Measurements from ENCODE around the gene ZNF185. TPM values are rescaled to one million over a fixed set of nuclear protein-coding genes. Genes with fewer than 3 reads are reported as not detected.
A peak's percentile ranks its signal among the peaks of the same experiment; 100 is the strongest.

ZNF185 gene
- total and polyA plus RNA-seq, 10 donors, result 2.0 to 13.8 (median 7.8) TPM

DNA sequence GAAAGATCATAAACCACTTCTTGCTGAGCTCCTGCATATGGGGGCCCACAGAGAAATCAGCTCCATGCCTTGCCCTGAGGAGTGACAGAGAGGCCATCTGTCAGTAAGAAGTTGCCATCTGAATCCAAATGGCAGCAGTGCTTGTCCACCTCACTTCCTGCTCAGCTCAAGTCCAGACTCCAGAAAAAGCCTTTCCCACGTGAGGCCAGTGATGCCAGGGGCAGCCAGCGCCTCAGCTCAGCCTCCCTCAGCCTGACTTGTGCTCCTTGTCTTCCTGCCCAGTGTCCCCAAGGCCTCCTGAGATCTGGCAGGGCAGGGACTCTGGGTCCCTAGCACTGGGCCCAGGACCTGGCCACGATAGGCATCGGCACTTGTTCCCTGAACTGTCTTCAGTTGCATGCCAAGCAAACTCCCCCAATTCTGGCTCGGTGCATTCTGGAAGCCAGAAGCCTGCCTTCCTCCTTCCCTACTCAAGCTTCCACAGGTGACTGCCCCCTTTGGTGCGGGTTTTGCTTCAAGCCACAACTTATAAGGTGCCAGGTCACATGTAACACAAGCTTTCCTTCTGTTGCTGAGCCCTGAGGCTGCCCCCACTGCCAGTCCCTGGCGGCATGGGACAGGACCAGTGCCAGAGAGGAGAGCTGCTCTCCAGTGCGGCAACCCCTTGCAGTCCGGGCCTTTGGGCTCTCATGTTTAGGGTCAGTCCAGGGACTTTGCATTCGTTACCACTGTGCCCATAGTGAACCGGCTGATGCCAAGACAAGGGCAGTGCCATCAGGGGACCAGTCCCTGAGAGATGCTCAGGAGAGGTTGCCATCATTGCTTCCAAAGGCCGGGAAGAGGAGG lies 2.2 kb downstream of the ZNF185 start:
- peaks cover 0 to 7% (median 0%) of the 10 kb centered on the region in 6 donors for H3K4me1 ChIP-seq
- H3K36me3 ChIP-seq, result no peaks in the 10 kb centered on the region
- TF ChIP-seq POLR2AphosphoS5 (IDR thresholded peaks at IDR 0.05), result no peak
- TF ChIP-seq POLR2A (IDR thresholded peaks at IDR 0.05), result no peak
- TF ChIP-seq, protein P1, sequence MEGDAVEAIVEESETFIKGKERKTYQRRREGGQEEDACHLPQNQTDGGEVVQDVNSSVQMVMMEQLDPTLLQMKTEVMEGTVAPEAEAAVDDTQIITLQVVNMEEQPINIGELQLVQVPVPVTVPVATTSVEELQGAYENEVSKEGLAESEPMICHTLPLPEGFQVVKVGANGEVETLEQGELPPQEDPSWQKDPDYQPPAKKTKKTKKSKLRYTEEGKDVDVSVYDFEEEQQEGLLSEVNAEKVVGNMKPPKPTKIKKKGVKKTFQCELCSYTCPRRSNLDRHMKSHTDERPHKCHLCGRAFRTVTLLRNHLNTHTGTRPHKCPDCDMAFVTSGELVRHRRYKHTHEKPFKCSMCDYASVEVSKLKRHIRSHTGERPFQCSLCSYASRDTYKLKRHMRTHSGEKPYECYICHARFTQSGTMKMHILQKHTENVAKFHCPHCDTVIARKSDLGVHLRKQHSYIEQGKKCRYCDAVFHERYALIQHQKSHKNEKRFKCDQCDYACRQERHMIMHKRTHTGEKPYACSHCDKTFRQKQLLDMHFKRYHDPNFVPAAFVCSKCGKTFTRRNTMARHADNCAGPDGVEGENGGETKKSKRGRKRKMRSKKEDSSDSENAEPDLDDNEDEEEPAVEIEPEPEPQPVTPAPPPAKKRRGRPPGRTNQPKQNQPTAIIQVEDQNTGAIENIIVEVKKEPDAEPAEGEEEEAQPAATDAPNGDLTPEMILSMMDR (IDR thresholded peaks at IDR 0.05 in 8 of 11, conservative IDR thresholded peaks at IDR 0.05 in 3 of 11), result no peak
- 76 to 93% (median 88%) methylated on average over 3 to 12 of the region's 12 CpGs for WGBS, 5 donors
- H3K27me3 ChIP-seq (replicated peaks in 1 of 7), result peaks cover 0 to 57% (median 18%) of the 10 kb centered on the region in 7 donors
- peak; percentile 59 for DNase-seq
- H3K9me3 ChIP-seq, result no peaks in the 10 kb centered on the region
- H3K27ac ChIP-seq, result no peak overlapping the region
- intact Hi-C loops (cut with DNase I; ENCODE audit: low total_unique reads), result no loop called here
- H3K4me3 ChIP-seq, result no peak overlapping the region

DNA sequence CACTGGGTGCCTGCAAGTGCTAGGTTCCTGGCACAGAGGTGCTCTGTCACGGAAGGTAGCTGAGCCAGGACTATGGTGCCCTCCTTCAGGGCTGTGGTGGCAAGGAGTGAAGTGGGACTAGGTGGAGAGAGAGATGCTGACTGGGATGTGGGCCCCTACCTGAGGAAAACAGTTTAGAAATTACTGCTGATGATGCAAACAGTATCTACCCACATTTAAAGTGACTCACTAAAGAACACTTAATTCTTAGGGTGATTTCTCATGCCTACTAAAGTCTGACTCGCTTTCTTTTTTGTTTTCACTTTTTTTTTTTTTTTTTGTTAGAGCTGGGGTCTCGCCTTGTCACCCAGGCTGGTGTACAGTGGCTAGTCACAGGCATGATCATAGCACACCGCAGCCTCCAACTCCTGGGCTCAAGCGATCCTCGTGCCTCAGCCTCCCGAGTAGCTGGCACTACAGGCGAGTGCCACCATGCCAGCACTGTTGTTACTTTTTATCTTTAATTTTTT lies 3.1 kb downstream of the ZNF185 start:
- peaks cover 0 to 7% (median 0%) of the 10 kb centered on the region in 6 donors for H3K4me1 ChIP-seq
- intact Hi-C loops (cut with DNase I; ENCODE audit: low total_unique reads), result no loop called here
- no peaks in the 10 kb centered on the region for H3K9me3 ChIP-seq
- no peak overlapping the region for H3K27ac ChIP-seq
- H3K4me3 ChIP-seq, result no peak overlapping the region
- TF ChIP-seq, protein P1 (IDR thresholded peaks at IDR 0.05 in 8 of 11, conservative IDR thresholded peaks at IDR 0.05 in 3 of 11), result no peak
- TF ChIP-seq POLR2A (IDR thresholded peaks at IDR 0.05) (no peak), POLR2AphosphoS5 (IDR thresholded peaks at IDR 0.05) (no peak)
- H3K27me3 ChIP-seq (replicated peaks in 1 of 7), result peaks cover 0 to 51% (median 18%) of the 10 kb centered on the region in 7 donors
- H3K36me3 ChIP-seq, result no peaks in the 10 kb centered on the region
- 86 to 93% (median 87%) methylated on average over 8 of the region's 8 CpGs for WGBS, 5 donors
- peak; percentile 17 for DNase-seq

DNA sequence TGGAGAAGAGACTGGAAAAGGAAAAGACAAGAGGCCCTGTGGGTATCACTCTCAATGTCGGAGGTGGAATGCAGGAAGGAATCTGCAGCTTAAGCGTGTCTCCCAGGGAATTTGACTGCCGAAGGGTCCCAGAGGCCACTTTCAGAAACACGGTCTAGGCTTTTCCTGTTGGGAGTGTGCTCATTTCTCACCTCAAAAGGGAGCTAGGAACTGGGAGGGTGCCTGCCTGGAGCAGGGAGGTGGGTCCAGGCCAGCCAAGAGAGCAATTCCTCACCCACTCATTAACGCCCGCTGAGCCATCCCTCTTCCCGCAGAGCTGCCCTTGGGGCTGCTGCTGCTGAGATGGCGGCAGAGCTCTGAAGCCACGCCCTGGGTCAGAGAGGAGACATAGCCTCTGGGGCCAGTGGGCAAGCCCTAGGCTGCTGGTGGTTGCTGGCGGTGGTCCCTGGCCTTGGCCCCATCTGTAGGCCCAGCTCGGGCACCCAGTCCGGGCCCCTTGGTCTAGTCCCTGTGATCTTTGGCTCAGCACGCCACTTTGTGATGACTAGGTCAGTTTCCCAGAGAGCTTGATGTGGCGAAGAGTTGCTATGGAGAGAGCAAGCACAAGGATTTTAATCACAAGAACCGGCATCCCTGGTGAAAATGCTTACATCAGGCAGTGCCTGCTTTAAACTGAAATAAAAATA lies 4.1 kb downstream of the ZNF185 start:
- H3K4me3 ChIP-seq, result no peak overlapping the region
- H3K9me3 ChIP-seq, result no peaks in the 10 kb centered on the region
- H3K36me3 ChIP-seq, result no peaks in the 10 kb centered on the region
- DNase-seq, result peak; percentile 56
- H3K4me1 ChIP-seq, result peaks cover 0 to 7% (median 0%) of the 10 kb centered on the region in 6 donors
- H3K27me3 ChIP-seq (replicated peaks in 1 of 7), result peaks cover 0 to 56% (median 18%) of the 10 kb centered on the region in 7 donors
- no peak for TF ChIP-seq POLR2AphosphoS5 (IDR thresholded peaks at IDR 0.05)
- no peak for TF ChIP-seq POLR2A (IDR thresholded peaks at IDR 0.05)
- TF ChIP-seq, protein P1 (IDR thresholded peaks at IDR 0.05 in 8 of 11, conservative IDR thresholded peaks at IDR 0.05 in 3 of 11), result no peak
- intact Hi-C loops (cut with DNase I; ENCODE audit: low total_unique reads), result no loop called here
- H3K27ac ChIP-seq, result no peak overlapping the region
- 76 to 91% (median 79%) methylated on average over 5 to 15 of the region's 15 CpGs for WGBS, 5 donors

DNA sequence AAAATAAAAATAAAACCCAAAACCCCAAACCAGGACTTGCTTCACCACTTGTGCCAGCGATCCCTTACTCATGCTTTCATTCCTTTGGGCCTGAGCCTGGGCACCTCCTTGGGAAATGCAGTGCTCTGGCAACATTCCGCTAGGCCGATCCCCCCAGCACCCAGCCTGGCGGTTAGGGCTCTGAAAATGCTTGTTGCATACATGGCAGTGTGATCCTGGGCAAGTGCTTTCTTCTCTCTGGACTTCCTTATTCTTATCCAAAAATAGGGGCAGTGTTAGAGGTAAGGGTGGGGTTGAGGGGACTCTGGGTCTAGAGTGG lies 4.6 kb downstream of the ZNF185 start:
- Histone ChIP-seq H3K4me3 (no peak overlapping the region), H3K36me3 (no peaks in the 10 kb centered on the region), H3K4me1 (peaks cover 0 to 7% (median 0%) of the 10 kb centered on the region in 6 donors), H3K9me3 (no peaks in the 10 kb centered on the region), H3K27ac (no peak overlapping the region), H3K27me3 (replicated peaks in 1 of 7) (peaks cover 0 to 51% (median 17%) of the 10 kb centered on the region in 7 donors)
- WGBS, 5 donors, result 82 to 99% (median 89%) methylated on average over 4 of the region's 4 CpGs; no CpG with 5 or more reads in 1 of the 5 donors
- TF ChIP-seq POLR2A (IDR thresholded peaks at IDR 0.05) (no peak), POLR2AphosphoS5 (IDR thresholded peaks at IDR 0.05) (no peak)
- TF ChIP-seq, protein P1 (IDR thresholded peaks at IDR 0.05 in 8 of 11, conservative IDR thresholded peaks at IDR 0.05 in 3 of 11), result no peak
- peak; percentile 25 for DNase-seq
- intact Hi-C loops (cut with DNase I; ENCODE audit: low total_unique reads), result no loop called here

Measured in spleen (tissue), 11 donors.